ELF-1 (cell line): ENCODE measurements around the gene SNX32.
"Not testable (repeated sequence)": the region's sequence is repeated elsewhere in the genome, so short reads cannot be mapped to it uniquely, and the experiment has no call there.

Source experiments
- DNase-seq: peaks from one replicate; pipeline ENCODE4 v3.0.0-alpha.2; 2016; ENCODE audit warnings: low read depth, low spot score

SNX32 gene

GRCh38 chr11:65883786-65884715 is 50.3 kb downstream of the SNX32 start:
- no peak for DNase-seq

- peak; percentile 85 for DNase-seq
Measured at GRCh38 chr11:65884716-65885092, 50.9 kb downstream of the SNX32 start.

DNA sequence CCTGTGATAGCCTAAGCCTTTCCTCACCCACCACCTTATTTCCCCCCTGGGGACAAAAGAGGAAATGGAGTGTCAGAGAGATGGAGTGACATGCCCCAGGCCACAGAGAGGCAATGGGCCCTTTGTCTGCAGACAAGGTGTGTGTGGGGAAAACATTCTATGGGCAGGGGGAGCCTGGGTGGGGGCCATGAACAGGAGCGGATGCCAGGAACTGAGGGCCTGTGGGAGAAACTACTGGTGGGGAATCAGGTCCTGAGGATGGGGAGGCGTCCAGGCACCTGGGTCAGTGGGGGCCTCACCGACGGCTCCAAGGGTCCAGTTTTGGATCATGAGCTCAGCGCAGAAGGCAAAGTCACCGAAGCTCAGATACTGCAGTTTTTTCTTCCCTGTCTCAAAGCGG is 51.5 kb downstream of the SNX32 start:
- no peak for DNase-seq

DNA sequence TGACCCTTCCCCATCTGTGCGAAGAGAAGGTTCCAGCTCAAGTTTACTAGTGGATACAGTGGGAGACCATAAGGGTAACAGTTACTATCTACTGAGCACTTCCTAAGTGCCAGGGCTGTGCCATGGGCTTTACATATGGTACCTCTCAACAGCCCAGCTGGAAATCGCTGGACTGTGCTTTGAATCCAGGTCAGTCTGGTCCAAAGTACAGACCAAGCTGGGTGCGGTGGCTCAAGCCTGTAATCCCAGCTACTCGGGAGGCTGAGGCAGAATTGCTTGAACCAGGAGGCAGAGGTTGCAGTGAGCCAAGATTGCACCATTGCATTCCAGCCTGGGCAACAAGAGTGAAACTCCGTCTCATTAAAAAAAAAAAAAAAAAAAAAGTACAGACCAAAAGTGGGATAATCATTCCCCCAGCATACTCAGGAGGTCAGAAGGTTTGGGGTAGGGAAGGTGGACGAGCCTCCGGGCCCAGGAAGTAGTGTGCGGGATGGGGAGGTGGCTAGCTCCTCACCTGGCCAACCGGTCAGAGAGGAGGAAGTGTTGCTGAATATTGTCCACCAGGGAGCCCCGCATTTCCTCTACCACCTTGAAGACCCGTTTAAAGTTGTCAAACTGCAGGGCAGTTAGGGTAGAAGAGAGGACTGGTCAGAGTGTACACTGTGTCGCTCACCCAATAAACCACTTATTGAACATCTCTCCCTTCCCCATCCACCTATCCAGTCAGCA is 52.2 kb downstream of the SNX32 start:
- DNase-seq: no peak

DNA sequence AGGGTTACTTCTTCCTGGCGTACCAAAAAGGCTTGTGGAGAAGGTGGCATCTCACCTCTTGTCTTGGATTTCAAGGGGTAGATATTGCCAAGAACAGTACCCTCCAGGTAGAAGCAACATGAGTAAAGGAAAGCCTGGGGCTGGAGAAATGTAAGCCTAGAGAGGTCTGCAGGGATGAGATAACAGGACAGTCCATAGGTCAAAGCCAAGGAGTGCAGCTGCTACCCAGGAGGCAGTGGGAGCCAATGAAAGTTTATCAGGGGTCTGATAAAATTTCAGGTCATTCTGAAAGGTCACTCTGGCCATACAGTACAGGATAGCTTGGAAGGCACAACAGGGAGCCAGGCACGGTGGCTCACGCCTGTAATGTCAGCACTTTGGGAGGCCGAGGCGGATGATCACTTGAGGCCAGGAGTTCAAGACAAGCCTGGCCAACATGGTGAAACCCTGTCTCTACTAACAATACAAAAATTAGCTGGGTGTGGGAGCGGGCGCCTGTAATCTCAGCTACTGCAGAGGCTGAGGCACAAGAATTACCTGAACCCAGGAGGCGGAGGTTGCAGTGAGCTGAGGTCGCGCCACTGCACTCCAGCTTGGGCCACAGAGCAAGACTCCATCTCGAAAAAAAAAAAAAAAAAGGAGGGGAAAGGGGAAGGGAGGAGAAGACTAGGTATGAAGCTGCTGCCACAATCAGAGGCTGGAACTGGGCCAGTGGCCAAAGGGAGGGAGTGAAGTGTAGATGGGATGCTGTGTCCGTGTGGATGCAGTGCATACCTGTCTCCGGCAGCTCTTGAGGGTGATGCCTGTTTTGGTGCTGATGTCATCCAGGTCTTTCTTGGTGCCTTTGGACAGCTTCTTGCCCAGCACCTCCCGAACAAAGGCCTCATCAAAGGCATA is 53.3 kb downstream of the SNX32 start:
- no peak for DNase-seq

GRCh38 chr11:65887723-65888162 is 54.0 kb downstream of the SNX32 start:
- DNase-seq: no peak

GRCh38 chr11:65888163-65888814 is 54.5 kb downstream of the SNX32 start, which contains the start of gene FIBP:
TSS of gene FIBP (minus strand) at chr11:65888471. CDS start at chr11:65888418, 53 bp downstream.
- DNase-seq: peak; percentile 97

- DNase-seq: peak; percentile 96
Measured at GRCh38 chr11:65890324-65891218, 56.8 kb downstream of the SNX32 start, which contains the start of gene CCDC85B. TSS of gene CCDC85B (plus strand) at chr11:65890673. CDS start at chr11:65890784, 111 bp downstream.

GRCh38 chr11:65891219-65892136 is 57.7 kb downstream of the SNX32 start:
- DNase-seq: no peak

GRCh38 chr11:65892137-65892540 is 58.4 kb downstream of the SNX32 start:
- DNase-seq: not testable (repeated sequence)

DNA sequence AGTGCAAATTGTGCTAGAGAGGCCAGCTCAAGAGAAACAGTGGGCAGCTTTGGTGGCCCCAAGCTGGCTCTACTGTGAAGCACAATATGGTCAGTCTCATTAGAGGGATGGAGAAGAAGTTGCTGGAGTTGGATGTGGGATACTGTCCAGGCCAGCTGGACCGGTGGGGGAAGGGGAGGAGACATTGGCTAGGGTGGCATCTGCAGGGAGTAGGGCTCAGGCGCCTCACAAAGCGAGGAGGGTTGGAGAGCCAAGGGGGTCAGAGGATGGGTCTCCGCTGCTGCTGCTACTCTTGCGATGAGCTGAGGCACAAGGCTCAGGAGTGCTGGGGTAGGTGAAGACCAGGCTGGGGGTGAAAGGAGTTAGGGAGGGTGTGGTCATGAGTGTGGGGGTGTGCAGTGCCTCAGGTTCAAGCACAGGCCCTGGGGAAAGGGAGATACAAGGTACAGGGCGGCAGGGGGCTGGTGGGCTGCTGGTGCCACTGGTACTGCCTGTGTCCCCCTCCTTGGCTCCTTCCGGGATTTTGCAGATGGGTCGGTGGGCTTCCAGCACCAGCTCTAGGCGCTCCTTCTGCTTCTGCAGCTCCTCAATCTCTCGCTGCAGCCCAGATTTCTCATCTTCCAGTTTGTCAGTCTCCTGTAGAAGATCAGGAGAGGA is 59.0 kb downstream of the SNX32 start:
- DNase-seq: no peak

DNA sequence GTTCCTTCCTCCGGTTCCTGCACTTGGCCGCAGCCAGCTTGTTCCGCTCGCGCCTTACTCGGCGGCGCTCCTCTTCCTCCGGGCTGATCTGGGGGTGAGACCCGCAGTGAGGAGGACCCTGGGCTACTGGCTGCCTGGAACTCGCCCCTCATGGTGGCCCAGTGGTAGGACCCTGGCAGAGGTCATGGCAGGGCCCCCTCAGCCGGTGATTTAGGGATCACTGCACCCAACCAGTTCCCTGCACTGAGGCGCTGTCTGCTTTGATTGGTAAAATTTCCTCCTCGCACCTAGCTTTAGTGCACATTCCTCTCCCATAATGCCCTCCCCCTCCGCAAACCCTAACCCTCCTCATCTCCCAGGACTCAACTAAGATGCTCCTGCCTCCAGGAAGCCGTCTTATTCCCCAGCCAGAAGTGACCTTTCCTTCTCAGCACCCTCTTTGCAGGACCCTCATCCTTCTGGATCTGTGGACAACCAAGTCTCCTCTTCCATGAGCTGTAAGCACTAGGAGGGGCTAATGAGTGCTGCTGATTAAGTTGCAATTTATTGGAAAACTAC is 60.4 kb downstream of the SNX32 start:
- DNase-seq: no peak

DNA sequence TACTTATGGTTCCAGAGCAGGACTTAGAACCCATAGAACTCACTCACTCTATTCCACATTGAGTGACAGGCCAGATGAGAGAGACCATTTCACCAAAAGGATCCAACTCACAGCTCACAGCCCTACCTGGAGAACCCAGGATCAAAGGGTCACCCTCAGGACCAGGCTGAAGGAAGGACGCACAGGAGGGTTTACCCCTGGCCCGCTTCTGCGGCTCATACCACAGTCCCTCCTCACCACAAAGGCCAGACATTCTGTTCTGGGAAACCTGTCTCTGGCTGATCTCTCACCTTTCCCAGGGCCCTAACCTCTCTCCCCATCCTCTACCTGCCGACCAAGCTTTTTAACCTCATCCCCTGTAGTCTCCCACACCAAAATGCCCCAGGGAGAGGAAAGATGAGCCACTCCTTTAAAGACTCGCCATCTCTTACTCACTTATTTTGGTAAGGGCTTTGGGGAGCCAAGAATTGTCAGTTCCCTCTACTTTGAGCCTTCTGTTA is 61.8 kb downstream of the SNX32 start:
- DNase-seq: no peak

DNA sequence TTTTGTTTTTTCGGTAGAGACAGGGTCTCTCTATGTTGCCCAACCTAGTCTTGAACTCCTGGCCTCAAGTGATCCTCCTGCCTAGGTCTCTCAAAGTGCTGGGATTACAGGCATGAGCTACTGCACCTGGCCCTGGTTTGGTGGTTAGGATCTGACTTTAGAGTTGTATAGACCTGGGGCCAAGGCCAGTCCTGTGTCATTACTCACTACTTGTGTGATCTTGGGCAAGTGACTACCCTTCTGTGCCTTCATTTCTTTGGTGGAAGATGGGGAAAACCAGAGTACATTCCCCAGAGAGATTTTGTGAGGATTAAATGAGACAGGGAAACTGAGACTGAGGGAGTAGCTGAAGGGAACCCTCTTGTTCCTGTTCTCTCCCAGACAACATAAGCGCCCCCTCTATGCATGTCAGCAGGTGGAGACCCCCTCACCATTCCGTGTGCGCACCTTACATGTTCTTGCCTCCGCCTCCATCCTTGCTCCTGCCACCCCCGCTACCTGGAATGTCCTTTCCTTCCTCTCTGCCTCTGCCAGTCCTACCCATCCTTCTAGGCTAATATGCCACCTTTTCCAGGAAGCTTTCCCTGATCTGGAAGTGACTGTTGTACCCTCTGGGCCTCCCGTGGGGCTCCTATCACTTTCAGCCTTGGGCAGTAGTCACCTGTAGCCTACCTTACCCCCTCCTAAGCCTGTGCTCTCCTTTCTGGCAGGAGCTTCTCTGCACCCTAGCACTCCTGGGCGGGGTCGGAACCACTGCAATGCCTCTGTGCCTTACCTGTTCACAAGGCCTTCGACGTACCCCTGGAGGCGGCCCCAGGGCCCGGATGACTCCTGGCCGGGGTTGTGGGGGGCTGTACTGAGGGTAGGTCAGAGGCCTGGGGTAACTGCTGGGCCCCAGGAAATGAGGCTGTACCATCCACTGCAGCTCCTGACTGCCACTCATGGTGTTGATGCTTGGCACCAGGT is 62.6 kb downstream of the SNX32 start:
- no peak for DNase-seq

GRCh38 chr11:65897020-65897471 is 63.3 kb downstream of the SNX32 start:
- no peak for DNase-seq

- DNase-seq: no peak
Measured at GRCh38 chr11:65898656-65899355, 65.0 kb downstream of the SNX32 start.
